ENCODE data around the gene CCDC124.

CCDC124 gene

GRCh38 chr19:17989425-17990094 is 56.7 kb downstream of the CCDC124 start:
- DNase-seq = no peak

DNA sequence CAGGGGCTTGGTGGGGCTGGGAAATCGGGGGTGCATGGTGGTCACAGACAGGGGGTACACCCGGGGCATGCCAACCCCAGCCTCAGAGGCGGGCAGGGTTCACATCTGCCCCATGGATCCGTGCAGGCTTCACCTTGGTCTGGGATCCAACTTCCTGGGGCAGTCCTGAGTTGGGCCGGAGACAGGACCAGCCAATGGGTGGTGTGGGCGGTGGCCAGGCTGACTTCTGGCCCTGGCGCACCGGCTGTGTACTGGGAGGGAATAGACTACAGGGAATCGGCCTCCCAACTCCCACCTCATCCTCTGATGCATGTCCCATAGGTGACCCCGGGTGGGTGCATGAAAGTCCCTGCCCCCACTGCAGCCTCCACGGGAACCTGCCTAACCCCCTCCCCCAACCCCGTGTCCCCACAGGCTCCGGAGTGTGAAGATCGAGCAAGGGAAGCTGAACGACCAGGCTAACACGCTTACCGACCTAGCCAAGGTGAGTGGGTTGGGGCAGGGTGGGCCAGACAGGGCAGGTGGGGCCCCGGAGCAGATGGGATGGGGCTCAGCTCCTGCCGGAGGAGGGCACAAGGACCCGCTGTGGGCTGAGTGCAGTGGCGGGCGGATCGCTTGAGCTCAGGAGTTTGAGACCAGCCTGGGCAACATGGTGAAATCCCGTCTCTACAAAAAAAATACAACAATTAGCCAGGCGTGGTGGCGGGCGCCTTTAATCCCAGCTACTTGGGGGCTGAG is 60.4 kb downstream of the CCDC124 start:
- no peak for DNase-seq

Data from NCI-H2081 treated with DMSO at 0.1 percent for 48 hours (cell line).